ENCODE results near the gene LNX1.

LNX1 gene

DNA sequence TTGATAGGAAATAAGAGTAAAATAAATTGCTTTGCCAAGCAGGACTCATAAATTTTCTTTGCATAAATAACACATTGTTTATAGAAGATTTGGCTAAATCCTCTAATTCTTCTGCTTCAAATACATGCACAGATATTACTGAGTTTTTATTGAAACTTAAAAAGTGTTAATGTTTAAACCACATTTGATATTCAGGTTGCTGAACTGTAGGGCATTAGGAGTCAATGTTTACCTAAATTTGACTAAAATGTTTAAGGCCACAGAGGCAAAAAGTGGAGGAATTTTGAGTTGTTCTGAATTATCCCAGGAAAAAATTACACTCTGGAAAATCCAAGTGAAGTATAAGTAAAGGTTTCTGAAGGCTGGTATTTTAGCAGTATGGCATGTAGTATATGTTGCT is 135.1 kb downstream of the LNX1 start:
- no peak for DNase-seq (ENCODE audit: low read depth, low spot score)
- Histone ChIP-seq H3K4me3 (ENCODE audit: insufficient read length, low read depth) (no peak overlapping the region), H3K4me1 (ENCODE audit: insufficient read depth, insufficient read length) (no peaks in the 10 kb centered on the region), H3K36me3 (ENCODE audit: insufficient read depth, insufficient read length, low read length) (peaks cover 61% of the 10 kb centered on the region), H3K27me3 (ENCODE audit: insufficient read depth, insufficient read length) (no peaks in the 10 kb centered on the region), H3K9me3 (ENCODE audit: insufficient read depth, low read length) (no peaks in the 10 kb centered on the region), H3K9ac (ENCODE audit: insufficient read length, low read depth) (no peak overlapping the region)
- TF ChIP-seq YY1 (IDR thresholded peaks at IDR 0.05; ENCODE audit: insufficient read depth, insufficient read length): no peak
- TF ChIP-seq SUZ12 (IDR thresholded peaks at IDR 0.05; ENCODE audit: extremely low read depth, insufficient read depth, insufficient read length): no peak
- TF ChIP-seq ZNF274 (IDR thresholded peaks at IDR 0.05; ENCODE audit: low read depth, low read length): no peak

DNA sequence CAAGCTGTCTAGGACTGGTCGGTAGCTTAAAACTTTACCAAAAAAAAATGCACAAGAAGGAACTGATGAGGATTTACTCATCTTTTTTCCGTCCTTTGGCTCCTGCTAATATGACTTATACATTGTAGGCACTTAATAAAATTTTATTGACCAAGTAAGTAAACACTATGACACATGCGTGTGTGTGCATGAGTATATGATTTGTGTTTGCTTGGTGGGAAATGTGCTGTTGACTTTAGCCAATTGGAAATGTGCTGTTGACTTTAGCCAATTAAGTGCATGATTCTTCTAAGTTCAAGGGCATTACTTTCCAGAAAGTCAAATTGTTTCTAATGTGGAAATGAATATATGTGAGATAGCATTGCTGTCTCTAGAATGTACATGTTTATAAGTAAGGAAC is 135.5 kb downstream of the LNX1 start:
- no peak for TF ChIP-seq ZNF274 (IDR thresholded peaks at IDR 0.05; ENCODE audit: low read depth, low read length)
- TF ChIP-seq SUZ12 (IDR thresholded peaks at IDR 0.05; ENCODE audit: extremely low read depth, insufficient read depth, insufficient read length): no peak
- TF ChIP-seq YY1 (IDR thresholded peaks at IDR 0.05; ENCODE audit: insufficient read depth, insufficient read length): no peak
- H3K36me3 ChIP-seq (ENCODE audit: insufficient read depth, insufficient read length, low read length): peaks cover 58% of the 10 kb centered on the region
- H3K9me3 ChIP-seq (ENCODE audit: insufficient read depth, low read length): no peaks in the 10 kb centered on the region
- no peak for DNase-seq (ENCODE audit: low read depth, low spot score)
- no peaks in the 10 kb centered on the region for H3K27me3 ChIP-seq (ENCODE audit: insufficient read depth, insufficient read length)
- no peak overlapping the region for H3K4me3 ChIP-seq (ENCODE audit: insufficient read length, low read depth)
- no peak overlapping the region for H3K9ac ChIP-seq (ENCODE audit: insufficient read length, low read depth)
- no peaks in the 10 kb centered on the region for H3K4me1 ChIP-seq (ENCODE audit: insufficient read depth, insufficient read length)

- Histone ChIP-seq H3K4me1 (ENCODE audit: insufficient read depth, insufficient read length) (no peaks in the 10 kb centered on the region), H3K4me3 (ENCODE audit: insufficient read length, low read depth) (no peak overlapping the region), H3K27me3 (ENCODE audit: insufficient read depth, insufficient read length) (no peaks in the 10 kb centered on the region), H3K36me3 (ENCODE audit: insufficient read depth, insufficient read length, low read length) (peaks cover 44% of the 10 kb centered on the region), H3K9me3 (ENCODE audit: insufficient read depth, low read length) (no peaks in the 10 kb centered on the region), H3K9ac (ENCODE audit: insufficient read length, low read depth) (no peak overlapping the region)
- DNase-seq (ENCODE audit: low read depth, low spot score): no peak
- TF ChIP-seq SUZ12 (IDR thresholded peaks at IDR 0.05; ENCODE audit: extremely low read depth, insufficient read depth, insufficient read length) (no peak), YY1 (IDR thresholded peaks at IDR 0.05; ENCODE audit: insufficient read depth, insufficient read length) (no peak), ZNF274 (IDR thresholded peaks at IDR 0.05; ENCODE audit: low read depth, low read length) (no peak)
These were observed 137.9 kb downstream of the LNX1 start for GRCh38 chr4:53453385-53453784.

- peaks cover 32% of the 10 kb centered on the region for H3K36me3 ChIP-seq (ENCODE audit: insufficient read depth, insufficient read length, low read length)
- no peak for DNase-seq (ENCODE audit: low read depth, low spot score)
These were observed 140.5 kb downstream of the LNX1 start for GRCh38 chr4:53450773-53451172.

DNA sequence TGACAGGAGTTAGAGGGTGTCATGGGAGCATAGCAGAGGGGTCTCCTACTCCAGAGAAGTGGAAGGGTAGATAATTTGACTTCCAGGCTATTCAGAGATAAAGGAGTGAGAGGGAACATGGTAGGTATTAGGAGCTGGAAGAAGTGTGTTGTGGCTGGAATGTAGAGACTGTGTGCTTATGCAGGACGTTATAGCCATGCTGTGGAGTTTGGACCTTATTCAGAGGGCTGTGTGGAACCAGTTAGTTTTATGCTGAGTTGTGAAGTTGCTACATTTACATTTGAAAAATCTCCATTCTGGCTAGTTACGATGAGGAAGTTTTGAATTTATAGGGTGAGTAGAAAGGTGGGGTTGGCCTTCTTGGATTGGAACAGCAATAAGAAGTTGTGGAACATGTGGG is 146.3 kb downstream of the LNX1 start:
- TF ChIP-seq SUZ12 (IDR thresholded peaks at IDR 0.05; ENCODE audit: extremely low read depth, insufficient read depth, insufficient read length) (no peak), ZNF274 (IDR thresholded peaks at IDR 0.05; ENCODE audit: low read depth, low read length) (no peak), YY1 (IDR thresholded peaks at IDR 0.05; ENCODE audit: insufficient read depth, insufficient read length) (no peak)
- no peak overlapping the region for H3K9ac ChIP-seq (ENCODE audit: insufficient read length, low read depth)
- DNase-seq (ENCODE audit: low read depth, low spot score): no peak
- peaks cover 23% of the 10 kb centered on the region for H3K36me3 ChIP-seq (ENCODE audit: insufficient read depth, insufficient read length, low read length)
- H3K4me3 ChIP-seq (ENCODE audit: insufficient read length, low read depth): no peak overlapping the region
- no peaks in the 10 kb centered on the region for H3K4me1 ChIP-seq (ENCODE audit: insufficient read depth, insufficient read length)
- H3K9me3 ChIP-seq (ENCODE audit: insufficient read depth, low read length): no peaks in the 10 kb centered on the region
- no peaks in the 10 kb centered on the region for H3K27me3 ChIP-seq (ENCODE audit: insufficient read depth, insufficient read length)

More at GRCh38 chr4:53450773-53451172, 140.5 kb downstream of the LNX1 start:
- Histone ChIP-seq H3K4me1 (ENCODE audit: insufficient read depth, insufficient read length) (no peaks in the 10 kb centered on the region), H3K9me3 (ENCODE audit: insufficient read depth, low read length) (no peaks in the 10 kb centered on the region), H3K4me3 (ENCODE audit: insufficient read length, low read depth) (no peak overlapping the region), H3K9ac (ENCODE audit: insufficient read length, low read depth) (no peak overlapping the region), H3K27me3 (ENCODE audit: insufficient read depth, insufficient read length) (no peaks in the 10 kb centered on the region)
- TF ChIP-seq ZNF274 (IDR thresholded peaks at IDR 0.05; ENCODE audit: low read depth, low read length): no peak
- no peak for TF ChIP-seq YY1 (IDR thresholded peaks at IDR 0.05; ENCODE audit: insufficient read depth, insufficient read length)
- TF ChIP-seq SUZ12 (IDR thresholded peaks at IDR 0.05; ENCODE audit: extremely low read depth, insufficient read depth, insufficient read length): no peak

DNA sequence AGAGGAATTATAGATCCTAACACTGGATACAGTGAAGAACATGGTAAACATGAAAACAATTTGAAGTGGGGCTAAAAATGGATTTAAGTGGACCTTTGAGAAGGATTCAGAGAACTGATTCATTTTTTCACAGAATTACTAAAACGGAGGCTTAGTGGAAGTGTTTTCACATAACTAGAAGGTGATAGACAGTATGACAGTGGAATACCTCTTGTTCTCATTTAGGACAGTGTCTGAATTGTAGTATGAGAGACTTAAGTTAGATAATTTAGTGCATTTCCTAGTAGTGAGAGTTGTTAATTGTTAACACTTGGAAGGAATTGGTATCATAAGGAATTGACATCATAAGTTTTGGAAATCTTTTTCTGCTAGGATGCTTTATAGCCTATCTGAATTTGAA is 149.7 kb downstream of the LNX1 start:
- peaks cover 29% of the 10 kb centered on the region for H3K36me3 ChIP-seq (ENCODE audit: insufficient read depth, insufficient read length, low read length)
- H3K4me1 ChIP-seq (ENCODE audit: insufficient read depth, insufficient read length): no peaks in the 10 kb centered on the region
- no peaks in the 10 kb centered on the region for H3K27me3 ChIP-seq (ENCODE audit: insufficient read depth, insufficient read length)
- H3K4me3 ChIP-seq (ENCODE audit: insufficient read length, low read depth): no peak overlapping the region
- no peak overlapping the region for H3K9ac ChIP-seq (ENCODE audit: insufficient read length, low read depth)
- DNase-seq (ENCODE audit: low read depth, low spot score): no peak
- no peaks in the 10 kb centered on the region for H3K9me3 ChIP-seq (ENCODE audit: insufficient read depth, low read length)
- TF ChIP-seq SUZ12 (IDR thresholded peaks at IDR 0.05; ENCODE audit: extremely low read depth, insufficient read depth, insufficient read length): no peak
- no peak for TF ChIP-seq ZNF274 (IDR thresholded peaks at IDR 0.05; ENCODE audit: low read depth, low read length)
- no peak for TF ChIP-seq YY1 (IDR thresholded peaks at IDR 0.05; ENCODE audit: insufficient read depth, insufficient read length)

- no peak for DNase-seq (ENCODE audit: low read depth, low spot score)
- TF ChIP-seq YY1 (IDR thresholded peaks at IDR 0.05; ENCODE audit: insufficient read depth, insufficient read length) (no peak), ZNF274 (IDR thresholded peaks at IDR 0.05; ENCODE audit: low read depth, low read length) (no peak), SUZ12 (IDR thresholded peaks at IDR 0.05; ENCODE audit: extremely low read depth, insufficient read depth, insufficient read length) (no peak)
- H3K9me3 ChIP-seq (ENCODE audit: insufficient read depth, low read length): no peaks in the 10 kb centered on the region
These were observed 155.0 kb downstream of the LNX1 start for GRCh38 chr4:53436251-53436650.

More at GRCh38 chr4:53436251-53436650, 155.0 kb downstream of the LNX1 start:
- H3K36me3 ChIP-seq (ENCODE audit: insufficient read depth, insufficient read length, low read length): peaks cover 6% of the 10 kb centered on the region
- no peaks in the 10 kb centered on the region for H3K4me1 ChIP-seq (ENCODE audit: insufficient read depth, insufficient read length)
- H3K9ac ChIP-seq (ENCODE audit: insufficient read length, low read depth): no peak overlapping the region
- no peaks in the 10 kb centered on the region for H3K27me3 ChIP-seq (ENCODE audit: insufficient read depth, insufficient read length)
- no peak overlapping the region for H3K4me3 ChIP-seq (ENCODE audit: insufficient read length, low read depth)
